Testis (tissue), 2 donors: ENCODE measurements around the gene PAPPA2.

Experiments used
- CTCF ChIP-seq, 3 experiments: fragments of 450-650 bp in 2 of 3; fragments of 200-600 bp in 1 of 3; sonication (generic) in 1 of 3; IDR thresholded peaks; one replicate each; pipeline ENCODE4 v1.5.1; 2016 to 2019; ENCODE audit warnings: antibody characterized with exemption in 3 of 3, mild to moderate bottlenecking in 2 of 3, moderate library complexity in 1 of 3
- POLR2A ChIP-seq: fragments of 450-650 bp; IDR thresholded peaks from one replicate; pipeline ENCODE4 v1.6.1; 2017; ENCODE audit warnings: antibody characterized with exemption, mild to moderate bottlenecking, moderate library complexity

- no peak for TF ChIP-seq CTCF (IDR thresholded peaks at IDR 0.05)
- TF ChIP-seq POLR2A, result no peak
Observed at GRCh38 chr1:176811511-176812288, 348.7 kb downstream of the PAPPA2 start.
